H1 (cell line): ENCODE results near the gene RAB1B. TPM values are rescaled to one million over a fixed set of nuclear protein-coding genes. Genes with fewer than 3 reads are reported as not detected.

ENCODE experiments used
- CTCF ChIA-PET: fragments of 300-600 bp; sonication (Branson Sonifier 250); formaldehyde crosslinking; loops from one replicate; lab custom pipeline; 2021; ENCODE audit not compliant: partially characterized antibody; lab: Charles Lee
- POLR2A ChIA-PET: fragments of 300-600 bp; sonication (Branson Sonifier 250); formaldehyde crosslinking; loops from one replicate; lab custom pipeline; 2021; ENCODE audit warnings: inconsistent platforms; ENCODE audit not compliant: partially characterized antibody; lab: Charles Lee
- DNase-seq, 2 experiments: peaks; one replicate each; pipeline versions ENCODE4 v3.0.0 to v3.0.0-alpha.2; 2010 to 2022; ENCODE audit warnings: low spot score in 2 of 2, low read depth in 1 of 2, mixed read lengths in 1 of 2
- FAIRE-seq: peaks from 2 replicates; lab custom pipeline; 2011; peaks lifted over from hg19 to GRCh38; lab: Jason Lieb, UNC
- H2AFZ ChIP-seq: 2 replicates; pipeline ENCODE4 v1.8.1; 2012; ENCODE audit warnings: low read length, inconsistent platforms
- H2AK5ac ChIP-seq: 2 replicates; pipeline ENCODE4 v1.6.1; 2013; ENCODE audit warnings: low read depth, low read length
- H2BK120ac ChIP-seq: replicated peaks from 2 replicates; pipeline ENCODE3; 2013; ENCODE audit warnings: low read depth, low read length, inconsistent platforms
- H2BK12ac ChIP-seq: 2 replicates; pipeline ENCODE4 v1.6.1; 2013; ENCODE audit warnings: low read depth, low read length
- H2BK15ac ChIP-seq: 2 replicates; pipeline ENCODE4 v1.6.1; 2013; ENCODE audit warnings: low read length
- H2BK20ac ChIP-seq: 2 replicates; pipeline ENCODE4 v1.6.1; 2013; ENCODE audit warnings: low read length
- H2BK5ac ChIP-seq: 2 replicates; pipeline ENCODE4 v1.6.1; 2013; ENCODE audit warnings: low read depth, low read length
- H3K14ac ChIP-seq: 2 replicates; pipeline ENCODE4 v1.6.1; 2013; ENCODE audit warnings: inconsistent platforms; ENCODE audit not compliant: insufficient read length
- H3K18ac ChIP-seq: 2 replicates; pipeline ENCODE4 v1.6.1; 2013; ENCODE audit warnings: low read length; ENCODE audit errors: extremely low read depth
- H3K23ac ChIP-seq: 2 replicates; pipeline ENCODE4 v1.6.1; 2013; ENCODE audit warnings: inconsistent platforms; ENCODE audit not compliant: insufficient read length
- H3K23me2 ChIP-seq: 2 replicates; pipeline ENCODE4 v1.6.1; 2013; ENCODE audit warnings: low read depth, low read length
- H3K27ac ChIP-seq: 2 replicates; pipeline ENCODE4 v1.6.1; 2011; ENCODE audit warnings: low read depth, low read length, inconsistent platforms
- H3K27me3 ChIP-seq, 4 experiments: replicated peaks in 1 of 4; 1 replicate in 1 of 4; 2 replicates in 3 of 4; pipeline versions ENCODE4 v1.6.1 to v1.8.1; 2011 to 2013; ENCODE audit warnings: low read length in 3 of 4, mild to moderate bottlenecking in 3 of 4, inconsistent platforms in 2 of 4, mixed read lengths in 2 of 4, moderate library complexity in 1 of 4; ENCODE audit not compliant: control insufficient read depth in 3 of 4, insufficient read depth in 3 of 4; ENCODE audit errors: extremely low read depth in 1 of 4
- H3K36me3 ChIP-seq, 4 experiments: 2 replicates each; pipeline versions ENCODE4 v1.6.1 to v1.8.1; 2011 to 2013; ENCODE audit warnings: mild to moderate bottlenecking in 4 of 4, low read length in 3 of 4, moderate library complexity in 2 of 4, control low read depth in 1 of 4, inconsistent platforms in 1 of 4; ENCODE audit not compliant: insufficient read depth in 4 of 4, control insufficient read depth in 2 of 4
- H3K4ac ChIP-seq: replicated peaks from 2 replicates; pipeline ENCODE3; 2013; ENCODE audit warnings: low read length, low read depth, mixed read lengths, inconsistent platforms; ENCODE audit not compliant: insufficient read length
- H3K4me1 ChIP-seq, 4 experiments: replicated peaks in 1 of 4; 1 replicate in 1 of 4; 2 replicates in 3 of 4; pipeline versions ENCODE4 v1.6.1 to v1.8.1; 2011 to 2013; ENCODE audit warnings: low read length in 3 of 4, inconsistent platforms in 2 of 4, mixed read lengths in 1 of 4; ENCODE audit not compliant: insufficient read depth in 4 of 4, control insufficient read depth in 3 of 4
- H3K4me2 ChIP-seq, 2 experiments: 2 replicates each; pipeline versions ENCODE4 v1.6.1 to v1.8.1; 2011 to 2013; ENCODE audit warnings: low read depth in 2 of 2, low read length in 2 of 2, control low read depth in 1 of 2, inconsistent platforms in 1 of 2, mild to moderate bottlenecking in 1 of 2; ENCODE audit not compliant: insufficient read depth in 1 of 2
- H3K4me3 ChIP-seq, 4 experiments: fragments of 200-600, 300-600 bp in 1 of 4; sonication (generic), shearing (Covaris generic), sonication (Bioruptor Twin) in 1 of 4; 2 replicates each; pipeline versions ENCODE4 v1.5.1 to v1.8.1; 2011 to 2016; ENCODE audit warnings: low read length in 4 of 4, low read depth in 3 of 4, control low read depth in 2 of 4, inconsistent platforms in 2 of 4, mild to moderate bottlenecking in 2 of 4, mixed read lengths in 1 of 4, moderate library complexity in 1 of 4; ENCODE audit not compliant: insufficient read depth in 2 of 4; ENCODE audit errors: extremely low read depth in 1 of 4
- H3K56ac ChIP-seq: replicated peaks from 2 replicates; pipeline ENCODE3; 2013; ENCODE audit warnings: low read depth, mild to moderate bottlenecking, mixed read lengths, low read length, inconsistent platforms; ENCODE audit not compliant: insufficient read length
- H3K79me1 ChIP-seq: 2 replicates; pipeline ENCODE4 v1.6.1; 2013; ENCODE audit warnings: low read depth, low read length, control low read depth
- H3K79me2 ChIP-seq, 2 experiments: 2 replicates each; pipeline versions ENCODE4 v1.6.1 to v1.8.1; 2012 to 2013; ENCODE audit warnings: low read length in 2 of 2, mild to moderate bottlenecking in 2 of 2, inconsistent platforms in 1 of 2; ENCODE audit not compliant: insufficient read depth in 2 of 2, control insufficient read depth in 1 of 2
- H3K9ac ChIP-seq, 4 experiments: replicated peaks in 1 of 4; 1 replicate in 1 of 4; 2 replicates in 3 of 4; pipeline versions ENCODE4 v1.6.1 to v1.8.1; 2011 to 2013; ENCODE audit warnings: low read depth in 3 of 4, low read length in 3 of 4, control low read depth in 2 of 4, mild to moderate bottlenecking in 2 of 4, moderate library complexity in 2 of 4, inconsistent platforms in 1 of 4; ENCODE audit errors: extremely low read depth in 1 of 4
- H3K9me3 ChIP-seq, 2 experiments: 2 replicates each; pipeline versions ENCODE4 v1.6.1 to v1.8.1; 2012 to 2013; ENCODE audit warnings: mild to moderate bottlenecking in 2 of 2, moderate library complexity in 2 of 2, control low read depth in 1 of 2, inconsistent platforms in 1 of 2, low read depth in 1 of 2, low read length in 1 of 2, mixed read lengths in 1 of 2; ENCODE audit not compliant: insufficient read depth in 2 of 2
- H4K20me1 ChIP-seq, 2 experiments: replicated peaks in 1 of 2; 2 replicates each; pipeline versions ENCODE3 to v1.8.1; 2011 to 2013; ENCODE audit warnings: inconsistent platforms in 2 of 2, low read length in 2 of 2, mild to moderate bottlenecking in 1 of 2; ENCODE audit not compliant: insufficient read depth in 2 of 2, control insufficient read depth in 1 of 2
- H4K5ac ChIP-seq: 2 replicates; pipeline ENCODE4 v1.6.1; 2013; ENCODE audit warnings: low read length, low read depth, mixed read lengths, inconsistent platforms; ENCODE audit not compliant: insufficient read length
- H4K8ac ChIP-seq: 2 replicates; pipeline ENCODE4 v1.8.0; 2013; ENCODE audit warnings: mild to moderate bottlenecking, moderate library complexity, low read length, inconsistent platforms; ENCODE audit not compliant: insufficient read depth; ENCODE audit errors: extremely low read depth
- H4K91ac ChIP-seq: replicated peaks from 2 replicates; pipeline ENCODE3; 2013; ENCODE audit warnings: low read length, mixed read lengths, inconsistent platforms; ENCODE audit not compliant: insufficient read length
- BRCA1 ChIP-seq: IDR thresholded peaks from 2 replicates; pipeline ENCODE4 v1.6.1; 2012; ENCODE audit warnings: low read depth, low read length, improper control_type of control experiment
- PHF8 ChIP-seq: fragments of 200-600 bp; sonication (generic); conservative IDR thresholded peaks from 2 replicates; pipeline ENCODE4 v1.7.1; 2012; ENCODE audit warnings: low read depth, mild to moderate bottlenecking, inconsistent platforms, low read length, moderate library complexity
- POLR2AphosphoS5 ChIP-seq: IDR thresholded peaks from 2 replicates; pipeline ENCODE4 v1.6.1; 2011; ENCODE audit warnings: low read depth, low read length
- RFX5 ChIP-seq: IDR thresholded peaks from 2 replicates; pipeline ENCODE4 v1.6.1; 2011; ENCODE audit warnings: low read depth, low read length, improper control_type of control experiment, borderline replicate concordance
- SIX5 ChIP-seq: IDR thresholded peaks from 2 replicates; pipeline ENCODE4 v1.6.1; 2011; ENCODE audit warnings: mild to moderate bottlenecking, low read depth, low read length
- WGBS, 2 experiments: shearing (Covaris generic) in 1 of 2; methylation state at CpG; one replicate each; pipeline versions ENCODE4 v1.1.6 to v1.1.7; 2013 to 2015; ENCODE audit warnings: low lambda C conversion rate in 2 of 2, mixed read lengths in 2 of 2, inconsistent platforms in 1 of 2, low coverage in 1 of 2, missing lambda C conversion rate in 1 of 2; ENCODE audit not compliant: insufficient replicate concordance in 2 of 2, insufficient coverage in 1 of 2, insufficient read length in 1 of 2; ENCODE audit errors: extremely low coverage in 1 of 2, missing lambda C conversion rate in 1 of 2; 5-methylcytosine and 5-hydroxymethylcytosine counted together
- polyA plus RNA-seq, 7 experiments: library from polyadenylated mRNA; depleted of rRNA in 3 of 7; stranded (reverse) in 5 of 7; unstranded in 2 of 7; fragments of >200 nt in 5 of 7; fragments of 200-250 nt in 2 of 7; gene quantifications; 1 replicate in 5 of 7; 2 replicates in 1 of 7; 4 replicates in 1 of 7; pipeline versions ENCODE4 v1.2.1 to v1.2.3, GENCODE V29; 2011 to 2013; ENCODE audit warnings: missing spikeins in 2 of 7, mixed read lengths in 2 of 7
- total RNA-seq: library from RNA; stranded (reverse); fragmentation: NEBNext Ultra II Directional; extraction: Animal tissue kit (Norgen Biotek cat#: 25700); gene quantifications from 2 replicates; pipeline ENCODE4 v1.2.1, GENCODE V29; 2021

The RAB1B gene
- total and polyA plus RNA-seq, 2 of the 8 experiments (the other 6 are each of a cell fraction or from before 2014, with no cell fraction given): 100 to 217 TPM

GRCh38 chr11:66302656-66303055 lies 34.2 kb downstream of the RAB1B start:
- Histone ChIP-seq H3K79me2 (no peaks in the 10 kb centered on the region), H3K14ac (no peak overlapping the region), H3K18ac (no peak overlapping the region), H2BK120ac (no peak overlapping the region), H2BK5ac (no peak overlapping the region), H3K23ac (no peak overlapping the region), H3K9ac (no peak overlapping the region), H2BK12ac (no peak overlapping the region), H3K4me3 (no peak overlapping the region), H2AK5ac (no peak overlapping the region), H3K23me2 (no peaks in the 10 kb centered on the region), H2BK20ac (no peak overlapping the region), H4K8ac (no peak overlapping the region), H4K5ac (no peak overlapping the region), H2AFZ (no peak overlapping the region; the same call in 1 of the 2 replicates), H2BK15ac (no peak overlapping the region), H3K27me3 (no peaks in the 10 kb centered on the region), H4K91ac (no peak overlapping the region), H4K20me1 (no peaks in the 10 kb centered on the region), H3K79me1 (no peaks in the 10 kb centered on the region), H3K4ac (no peak overlapping the region), H3K4me1 (peaks cover 0 to 5% (median 2%) of the 10 kb centered on the region in 4 experiments; a peak in 4 of 7 replicates), H3K9me3 (no peaks in the 10 kb centered on the region), H3K56ac (no peak overlapping the region), H3K27ac (no peak overlapping the region), H3K4me2 (no peak overlapping the region), H3K36me3 (no peaks in the 10 kb centered on the region)
- ChIA-PET POLR2A (interaction anchor here (0.8 to 1.2 kb wide), 5 partner anchors 10 to 80 kb away, joined by 3 to 4 read pairs (median 3); partner anchors contain the start of gene YIF1A), CTCF (interaction anchor here (0.7 to 6.6 kb wide), 9 partner anchors 9 to 88 kb away, joined by 3 to 75 read pairs (median 5); partner anchors contain the start of genes RIN1 and YIF1A)
- FAIRE-seq: no peak
- no peak for DNase-seq
- WGBS, 2 experiments: 92% methylated on average over 12 of the region's 12 CpGs; no CpG with 5 or more reads in 1 of the 2 experiments
- TF ChIP-seq POLR2AphosphoS5 (no peak), RFX5 (no peak), SIX5 (no peak), PHF8 (no peak), BRCA1 (no peak)
